Muscle of arm (tissue), 12 donors: ENCODE results near the gene IGLL5. TPM values are rescaled to one million over a fixed set of nuclear protein-coding genes. Genes with fewer than 3 reads are reported as not detected.
"Not testable (repeated sequence)": the region's sequence is repeated elsewhere in the genome, so short reads cannot be mapped to it uniquely, and the experiment has no call there.

Experiments used
- DNase-seq: peaks from one replicate; pipeline ENCODE4 v3.0.0-alpha.2; 2013
- polyA plus RNA-seq, 12 donors: library from polyadenylated mRNA; unstranded; fragments of 120-200 nt; gene quantifications; one replicate each; pipeline ENCODE4 v1.2.1, GENCODE V29; 2013; ENCODE audit not compliant: insufficient read length in 12 of 12

IGLL5 gene
- polyA plus RNA-seq, 12 donors, result 0.27 to 2.6 (median 0.67) TPM; not detected in 8

- no peak for DNase-seq
These were observed 27.4 kb downstream of the IGLL5 start for GRCh38 chr22:22914726-22915669.

GRCh38 chr22:22915670-22916035, 28.0 kb downstream of the IGLL5 start:
- no peak for DNase-seq

- DNase-seq, result no peak
These were observed 28.8 kb downstream of the IGLL5 start for GRCh38 chr22:22916215-22916951.

- DNase-seq, result no peak
These were observed 29.3 kb downstream of the IGLL5 start for GRCh38 chr22:22916952-22917290.

GRCh38 chr22:22917377-22917776, 29.8 kb downstream of the IGLL5 start:
- DNase-seq, result no peak

GRCh38 chr22:22918297-22918965, 30.8 kb downstream of the IGLL5 start:
- no peak for DNase-seq

- no peak for DNase-seq
These were observed 31.4 kb downstream of the IGLL5 start for GRCh38 chr22:22919041-22919440.

GRCh38 chr22:22920104-22920654, 32.6 kb downstream of the IGLL5 start:
- no peak for DNase-seq

- DNase-seq, result no peak
These were observed 33.4 kb downstream of the IGLL5 start for GRCh38 chr22:22920910-22921550.

GRCh38 chr22:22921575-22921974, 34.0 kb downstream of the IGLL5 start:
- no peak for DNase-seq

GRCh38 chr22:22922092-22922953, 34.7 kb downstream of the IGLL5 start:
- not testable (repeated sequence) for DNase-seq

GRCh38 chr22:22922954-22923319, 35.3 kb downstream of the IGLL5 start:
- no peak for DNase-seq

GRCh38 chr22:22923379-22923778, 35.8 kb downstream of the IGLL5 start:
- no peak for DNase-seq

GRCh38 chr22:22923930-22924329, 36.3 kb downstream of the IGLL5 start:
- DNase-seq, result no peak

- no peak for DNase-seq
These were observed 36.9 kb downstream of the IGLL5 start for GRCh38 chr22:22924369-22925145.

- no peak for DNase-seq
These were observed 37.7 kb downstream of the IGLL5 start for GRCh38 chr22:22925146-22925804.

GRCh38 chr22:22925805-22926369, 38.3 kb downstream of the IGLL5 start:
- DNase-seq, result no peak

- no peak for DNase-seq
These were observed 39.0 kb downstream of the IGLL5 start for GRCh38 chr22:22926370-22927195.
